Thoracic aorta (tissue), 2 donors: Measurements from ENCODE around the gene CARMIL1. TPM values are rescaled to one million over a fixed set of nuclear protein-coding genes. Genes with fewer than 3 reads are reported as not detected.

Source experiments
- ATAC-seq: fragments of 150-250 bp; one replicate; pipeline ENCODE4 v1.8.0; 2017; ENCODE audit warnings: low read depth; ENCODE audit not compliant: insufficient number of reproducible peaks, low FRiP score
- DNase-seq: peaks from one replicate; pipeline ENCODE4 v3.0.0-alpha.2; 2020; ENCODE audit warnings: low spot score
- H3K27ac ChIP-seq, 2 donors: fragments of 200-600 bp; sonication (generic); 1 replicate in 1 of 2; 2 replicates in 1 of 2; pipeline ENCODE4 v1.5.1; 2016; ENCODE audit warnings: mild to moderate bottlenecking in 2 of 2, moderate library complexity in 2 of 2
- H3K27me3 ChIP-seq: fragments of 200-600 bp; sonication (generic); replicated peaks from 2 replicates; pipeline ENCODE4 v1.6.0; 2016; ENCODE audit warnings: mild to moderate bottlenecking; ENCODE audit not compliant: insufficient read depth
- H3K36me3 ChIP-seq: fragments of 200-600 bp; sonication (generic); one replicate; pipeline ENCODE4 v1.5.1; 2016
- H3K4me1 ChIP-seq, 2 donors: fragments of 200-600 bp; sonication (generic); 1 replicate in 1 of 2; 2 replicates in 1 of 2; pipeline versions ENCODE4 v1.5.1 to v1.6.0; 2016; ENCODE audit warnings: low read depth in 2 of 2, mild to moderate bottlenecking in 1 of 2; ENCODE audit not compliant: control insufficient read depth in 1 of 2
- H3K4me3 ChIP-seq: fragments of 200-600 bp; sonication (generic); 2 replicates; pipeline ENCODE4 v1.5.1; 2016; ENCODE audit warnings: mild to moderate bottlenecking
- H3K9me3 ChIP-seq: fragments of 200-600 bp; sonication (generic); 2 replicates; pipeline ENCODE4 v1.5.1; 2016
- total RNA-seq, 2 donors: library from RNA; depleted of rRNA; stranded (reverse); fragments of >200 nt; gene quantifications; one replicate each; pipeline versions ENCODE4 v1.1.0 to v1.2.3, GENCODE V29; 2016
- TF ChIP-seq, protein P1 (sequence below): fragments of 200-600 bp; sonication (generic); IDR thresholded peaks from one replicate; pipeline ENCODE4 v1.5.1; 2019; ENCODE audit warnings: antibody characterized with exemption

Gene CARMIL1
- total RNA-seq, 2 donors from 2014 or later = 60.4 to 63.0 TPM

DNA sequence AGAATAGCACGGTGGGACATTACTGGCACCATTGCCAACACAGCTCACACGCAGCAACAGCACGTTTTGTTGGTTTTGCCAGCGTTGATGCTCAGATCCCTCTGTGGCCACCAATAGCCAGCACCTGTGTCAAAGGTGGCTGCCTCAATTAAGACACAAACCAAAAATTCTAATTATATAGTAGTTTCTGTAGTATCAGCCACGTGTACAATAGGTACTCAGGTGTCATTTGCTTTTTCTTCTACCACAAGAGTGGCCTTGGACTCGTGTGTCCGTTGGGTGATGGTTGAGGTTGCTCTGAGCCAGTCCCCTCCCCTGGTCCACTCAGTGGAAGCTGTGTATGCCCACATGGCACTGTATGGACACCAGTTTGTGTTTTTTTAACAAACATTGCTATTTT is 105.1 kb downstream of the CARMIL1 start:
- no peaks in the 10 kb centered on the region for H3K27me3 ChIP-seq
- H3K27ac ChIP-seq = no peak overlapping the region
- ATAC-seq (no peak), DNase-seq (no peak)
- peaks cover 41 to 77% of the 10 kb centered on the region in 2 donors for H3K4me1 ChIP-seq
- no peaks in the 10 kb centered on the region for H3K36me3 ChIP-seq
- TF ChIP-seq, protein P1, sequence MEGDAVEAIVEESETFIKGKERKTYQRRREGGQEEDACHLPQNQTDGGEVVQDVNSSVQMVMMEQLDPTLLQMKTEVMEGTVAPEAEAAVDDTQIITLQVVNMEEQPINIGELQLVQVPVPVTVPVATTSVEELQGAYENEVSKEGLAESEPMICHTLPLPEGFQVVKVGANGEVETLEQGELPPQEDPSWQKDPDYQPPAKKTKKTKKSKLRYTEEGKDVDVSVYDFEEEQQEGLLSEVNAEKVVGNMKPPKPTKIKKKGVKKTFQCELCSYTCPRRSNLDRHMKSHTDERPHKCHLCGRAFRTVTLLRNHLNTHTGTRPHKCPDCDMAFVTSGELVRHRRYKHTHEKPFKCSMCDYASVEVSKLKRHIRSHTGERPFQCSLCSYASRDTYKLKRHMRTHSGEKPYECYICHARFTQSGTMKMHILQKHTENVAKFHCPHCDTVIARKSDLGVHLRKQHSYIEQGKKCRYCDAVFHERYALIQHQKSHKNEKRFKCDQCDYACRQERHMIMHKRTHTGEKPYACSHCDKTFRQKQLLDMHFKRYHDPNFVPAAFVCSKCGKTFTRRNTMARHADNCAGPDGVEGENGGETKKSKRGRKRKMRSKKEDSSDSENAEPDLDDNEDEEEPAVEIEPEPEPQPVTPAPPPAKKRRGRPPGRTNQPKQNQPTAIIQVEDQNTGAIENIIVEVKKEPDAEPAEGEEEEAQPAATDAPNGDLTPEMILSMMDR = no peak
- H3K4me3 ChIP-seq = no peak overlapping the region
- H3K9me3 ChIP-seq = no peaks in the 10 kb centered on the region

DNA sequence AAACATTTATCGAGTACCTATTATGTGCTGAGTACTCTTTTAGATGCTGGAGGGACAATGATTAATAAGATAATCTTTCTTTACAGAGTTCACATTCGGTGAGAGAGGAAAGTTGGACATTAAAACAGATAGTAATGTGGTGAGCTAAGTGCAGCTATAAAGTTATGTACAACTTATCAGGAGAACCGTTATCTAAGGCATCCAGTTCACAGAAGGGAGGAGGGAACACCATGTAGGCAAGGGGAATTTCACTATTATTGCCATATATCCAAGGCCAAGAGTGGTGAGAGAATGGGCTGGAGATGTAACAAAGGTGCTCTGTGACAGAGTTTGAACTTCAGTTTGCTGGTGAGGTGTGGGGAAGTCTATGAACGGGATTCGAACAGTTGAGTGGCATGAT is 105.8 kb downstream of the CARMIL1 start:
- TF ChIP-seq, protein P1 = no peak
- H3K9me3 ChIP-seq = no peaks in the 10 kb centered on the region
- ATAC-seq = no peak

GRCh38 chr6:25387483-25387882 is 108.3 kb downstream of the CARMIL1 start:
- H3K4me1 ChIP-seq = peaks cover 32 to 72% of the 10 kb centered on the region in 2 donors
- DNase-seq (no peak), ATAC-seq (no peak)
- no peak overlapping the region for H3K4me3 ChIP-seq
- no peaks in the 10 kb centered on the region for H3K9me3 ChIP-seq
- no peak overlapping the region for H3K27ac ChIP-seq
- no peaks in the 10 kb centered on the region for H3K36me3 ChIP-seq
- TF ChIP-seq, protein P1 = no peak
- H3K27me3 ChIP-seq = no peaks in the 10 kb centered on the region

More for the DNA sequence above, 105.8 kb downstream of the CARMIL1 start:
- Histone ChIP-seq H3K4me1 (peaks cover 41 to 77% of the 10 kb centered on the region in 2 donors), H3K27ac (no peak overlapping the region), H3K36me3 (no peaks in the 10 kb centered on the region), H3K27me3 (no peaks in the 10 kb centered on the region), H3K4me3 (no peak overlapping the region)
- DNase-seq = no peak

- Histone ChIP-seq H3K36me3 (no peaks in the 10 kb centered on the region), H3K9me3 (no peaks in the 10 kb centered on the region), H3K27me3 (no peaks in the 10 kb centered on the region), H3K4me1 (peaks cover 33 to 76% of the 10 kb centered on the region in 2 donors), H3K4me3 (no peak overlapping the region), H3K27ac (no peak overlapping the region)
- TF ChIP-seq, protein P1 = no peak
- no peak for ATAC-seq
- no peak for DNase-seq
These were observed 108.7 kb downstream of the CARMIL1 start for GRCh38 chr6:25387911-25388310.

DNA sequence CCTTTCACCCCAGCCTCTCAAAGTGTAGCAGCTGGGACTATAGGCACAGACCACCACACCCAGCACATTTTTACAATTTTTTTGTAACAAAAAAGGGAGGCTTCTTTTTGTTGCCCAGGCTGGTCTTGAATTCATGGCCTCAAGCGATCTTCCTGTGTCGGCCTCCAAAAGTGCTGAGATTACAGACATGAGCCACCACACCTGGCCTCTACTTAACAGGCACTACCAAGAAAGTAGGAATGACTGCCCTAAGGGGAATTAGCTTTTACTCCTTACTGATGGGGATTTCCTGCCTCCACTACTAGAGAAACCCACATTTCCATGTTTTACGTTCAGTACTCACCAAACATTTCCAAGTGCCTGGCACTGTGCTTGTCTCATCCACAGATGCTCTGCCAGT is 109.6 kb downstream of the CARMIL1 start:
- ATAC-seq = no peak
- Histone ChIP-seq H3K9me3 (no peaks in the 10 kb centered on the region), H3K36me3 (no peaks in the 10 kb centered on the region), H3K27ac (no peak overlapping the region), H3K27me3 (no peaks in the 10 kb centered on the region), H3K4me3 (no peak overlapping the region), H3K4me1 (peaks cover 33 to 77% of the 10 kb centered on the region in 2 donors)
- DNase-seq = no peak
- TF ChIP-seq, protein P1 = no peak
